GM10248 (cell line): ENCODE measurements around the gene STON2.
A peak's percentile ranks its signal among the peaks of the same experiment; 100 is the strongest.

Source experiments
- CTCF ChIA-PET: fragments of 300-600 bp; sonication (Branson Sonifier 250); formaldehyde crosslinking; extraction: SDS; loops from one replicate; lab custom pipeline; 2021; ENCODE audit warnings: antibody characterized with exemption; lab: Yijun Ruan, JAX
- POLR2A ChIA-PET: fragments of 350-650 bp; sonication (Branson Sonifier 250); formaldehyde crosslinking; extraction: SDS; loops from one replicate; lab custom pipeline; 2020; ENCODE audit warnings: antibody characterized with exemption; lab: Yijun Ruan, JAX
- DNase-seq: peaks from one replicate; pipeline ENCODE4 v3.0.0; 2012; ENCODE audit errors: extremely low spot score
- TF ChIP-seq, protein P1 (sequence below): IDR thresholded peaks from 2 replicates; pipeline ENCODE4 v1.5.1; 2012; ENCODE audit warnings: mild to moderate bottlenecking, low read depth; ENCODE audit errors: extremely low read depth, missing control alignments, control extremely low read depth

Gene STON2

DNA sequence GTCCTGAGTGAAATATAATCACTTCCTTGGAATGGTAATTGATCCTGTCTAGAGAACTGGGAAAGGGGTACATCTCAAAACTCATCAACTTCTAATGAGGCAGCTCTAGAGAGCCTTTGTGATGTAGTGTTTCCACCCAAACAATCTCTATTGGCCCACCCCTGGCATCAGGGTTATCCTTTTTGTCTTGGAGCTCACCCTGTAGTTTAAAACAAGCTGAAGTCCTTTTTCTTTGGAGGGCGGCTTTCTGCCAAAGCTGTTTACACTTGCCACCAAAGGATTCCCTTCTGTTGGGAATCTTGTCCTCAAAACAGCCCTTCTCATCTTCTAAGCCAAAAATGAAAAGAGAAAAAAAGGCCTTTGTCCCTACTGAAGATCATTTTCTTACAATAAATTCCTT, 118.8 kb downstream of the STON2 start:
- TF ChIP-seq, protein P1, sequence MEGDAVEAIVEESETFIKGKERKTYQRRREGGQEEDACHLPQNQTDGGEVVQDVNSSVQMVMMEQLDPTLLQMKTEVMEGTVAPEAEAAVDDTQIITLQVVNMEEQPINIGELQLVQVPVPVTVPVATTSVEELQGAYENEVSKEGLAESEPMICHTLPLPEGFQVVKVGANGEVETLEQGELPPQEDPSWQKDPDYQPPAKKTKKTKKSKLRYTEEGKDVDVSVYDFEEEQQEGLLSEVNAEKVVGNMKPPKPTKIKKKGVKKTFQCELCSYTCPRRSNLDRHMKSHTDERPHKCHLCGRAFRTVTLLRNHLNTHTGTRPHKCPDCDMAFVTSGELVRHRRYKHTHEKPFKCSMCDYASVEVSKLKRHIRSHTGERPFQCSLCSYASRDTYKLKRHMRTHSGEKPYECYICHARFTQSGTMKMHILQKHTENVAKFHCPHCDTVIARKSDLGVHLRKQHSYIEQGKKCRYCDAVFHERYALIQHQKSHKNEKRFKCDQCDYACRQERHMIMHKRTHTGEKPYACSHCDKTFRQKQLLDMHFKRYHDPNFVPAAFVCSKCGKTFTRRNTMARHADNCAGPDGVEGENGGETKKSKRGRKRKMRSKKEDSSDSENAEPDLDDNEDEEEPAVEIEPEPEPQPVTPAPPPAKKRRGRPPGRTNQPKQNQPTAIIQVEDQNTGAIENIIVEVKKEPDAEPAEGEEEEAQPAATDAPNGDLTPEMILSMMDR = no peak
- CTCF ChIA-PET = no interaction called here
- POLR2A ChIA-PET = no interaction called here
- no peak for DNase-seq

DNA sequence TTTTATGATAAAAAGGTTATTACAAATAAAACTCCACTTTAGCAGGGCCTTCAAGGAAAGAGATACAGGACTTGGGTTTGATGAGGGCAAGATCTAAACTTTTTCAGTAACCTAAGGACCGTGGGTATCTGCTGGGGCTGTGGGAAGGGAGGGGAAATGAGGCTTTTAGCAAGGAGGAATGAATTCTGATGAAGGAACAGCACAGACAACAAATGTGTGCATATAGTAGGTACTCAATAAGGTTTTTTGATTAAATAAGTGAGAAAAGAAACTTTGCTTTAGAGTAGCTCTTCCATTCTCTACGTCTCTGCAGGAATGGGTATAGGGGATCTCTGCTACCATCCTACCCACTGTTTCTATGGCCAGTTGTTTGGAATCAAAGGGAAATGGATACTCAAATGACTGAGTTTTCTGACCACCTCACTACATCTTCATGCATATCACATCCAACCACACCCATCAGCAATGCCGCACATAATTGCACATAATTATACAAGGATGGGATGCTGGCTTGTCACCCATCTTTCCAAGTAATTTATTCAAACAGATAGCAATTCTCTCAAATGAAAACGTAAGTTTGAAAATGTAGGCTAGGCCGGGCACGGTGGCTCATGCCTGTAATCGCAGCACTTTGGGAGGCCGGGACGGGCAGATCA, 119.9 kb downstream of the STON2 start:
- no peak for DNase-seq
- TF ChIP-seq, protein P1 = no peak
- POLR2A ChIA-PET = no interaction called here
- CTCF ChIA-PET = no interaction called here

DNA sequence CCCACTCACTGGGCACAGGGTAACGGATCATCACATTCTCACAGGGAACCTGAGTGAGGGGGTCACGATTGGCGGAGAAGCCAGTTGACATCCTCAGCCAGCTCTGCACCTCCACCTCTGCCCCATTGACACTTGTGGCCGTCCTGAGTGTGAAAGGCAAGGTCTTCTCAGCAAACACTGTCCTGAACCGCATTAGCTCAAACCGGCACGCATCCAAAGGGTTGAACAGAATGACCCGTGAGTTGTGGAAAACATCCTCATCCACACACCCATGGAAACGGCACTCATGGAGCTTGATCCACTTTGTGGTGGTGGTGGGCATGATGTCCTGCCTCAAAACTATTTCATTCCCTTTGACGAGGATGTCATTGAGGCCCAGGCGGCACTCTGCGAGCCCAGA, 123.0 kb downstream of the STON2 start:
- CTCF ChIA-PET = interaction anchor here (1.2 to 3.7 kb wide), 4 partner anchors 8 to 187 kb away, joined by 3 to 18 read pairs (median 14); no protein-coding TSS in a partner anchor
- DNase-seq = no peak
- POLR2A ChIA-PET = no interaction called here
- TF ChIP-seq, protein P1 = no peak

DNA sequence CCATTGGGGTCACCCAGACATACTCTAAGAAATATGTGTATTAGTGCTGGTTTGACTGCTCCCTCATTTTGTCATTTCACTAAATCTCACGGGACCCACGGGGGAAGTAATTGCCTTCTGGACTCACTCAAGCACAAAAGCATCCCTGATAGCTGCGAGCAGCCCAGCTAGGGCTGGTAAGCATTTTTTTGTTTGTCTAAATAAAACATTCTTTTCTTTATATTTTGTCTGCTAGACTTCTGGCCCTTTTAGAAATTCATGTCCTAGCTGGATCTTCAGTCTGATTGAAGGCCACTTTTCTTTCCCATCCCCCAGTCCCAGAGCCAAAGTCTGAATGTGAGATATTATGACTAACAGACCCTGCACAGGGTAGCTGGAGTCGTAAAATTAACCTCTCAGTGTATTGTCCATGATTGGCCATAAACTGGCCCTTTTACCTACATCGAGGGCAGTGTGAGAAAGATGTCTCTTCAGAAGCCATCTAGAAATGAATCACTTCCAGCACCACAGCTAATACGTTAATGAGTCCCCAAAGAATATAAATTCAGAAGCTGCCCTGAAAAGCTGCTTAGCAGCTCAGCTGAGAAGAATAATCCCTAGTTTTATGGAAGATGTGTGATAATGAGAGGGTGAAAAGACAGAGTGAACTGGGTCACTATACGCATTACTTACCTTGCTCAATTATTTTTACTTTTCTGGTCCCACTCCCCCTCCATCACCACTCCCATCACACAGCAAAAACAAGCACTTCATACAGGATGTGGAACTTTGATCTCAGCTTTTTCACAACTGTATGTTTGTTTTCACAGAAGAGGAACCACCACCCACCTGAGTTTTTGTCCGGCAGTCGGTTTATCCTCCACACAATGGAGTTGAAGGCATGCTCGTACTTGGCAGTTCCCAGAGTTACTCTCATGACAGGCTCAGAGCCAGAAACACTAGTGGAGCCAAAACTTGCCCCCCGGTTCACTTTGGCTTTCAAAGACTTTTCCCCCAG, 123.8 kb downstream of the STON2 start:
- ChIA-PET POLR2A (no interaction called here), CTCF (interaction anchor here (1.1 to 3.7 kb wide), 5 partner anchors 10 to 189 kb away, joined by 3 to 18 read pairs (median 3); no protein-coding TSS in a partner anchor)
- TF ChIP-seq, protein P1 = no peak
- DNase-seq = peak; percentile 29

DNA sequence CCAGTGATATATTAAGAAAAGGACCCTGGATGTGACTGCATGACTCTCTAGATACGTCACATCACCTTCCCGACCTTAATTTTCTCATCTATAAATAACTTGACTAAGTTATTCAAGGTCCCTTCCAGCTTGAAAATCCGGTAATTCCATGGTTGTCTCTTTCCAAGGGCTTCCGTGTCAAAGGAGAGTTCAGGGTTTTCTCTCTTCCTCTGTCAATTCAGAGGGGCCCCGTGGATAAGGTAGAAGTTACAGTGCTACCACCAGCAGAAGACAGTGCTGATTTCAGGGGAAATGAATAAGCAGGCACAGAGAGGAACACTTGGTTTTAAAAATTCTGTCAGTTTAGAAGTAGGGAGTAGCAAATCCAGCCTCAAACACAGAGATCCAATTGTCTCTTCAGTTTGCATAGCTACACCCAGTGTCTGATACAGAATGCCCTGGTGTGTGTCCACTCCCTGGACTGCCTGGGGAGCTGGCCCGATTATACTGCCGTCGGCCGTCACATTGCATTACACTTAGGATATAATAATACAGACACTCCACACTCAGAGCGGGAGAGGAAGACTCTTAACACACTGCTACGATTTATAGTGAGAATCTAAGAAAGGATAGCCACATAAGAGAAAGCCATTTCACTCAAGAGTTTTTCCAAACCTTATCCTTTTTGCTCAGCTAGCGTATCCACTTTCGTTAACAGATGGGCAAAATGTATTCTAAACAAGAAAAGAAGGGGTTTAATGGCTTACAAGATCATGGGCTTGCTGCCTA, 124.6 kb downstream of the STON2 start:
- CTCF ChIA-PET = interaction anchor here (1.1 to 3.7 kb wide), 4 partner anchors 10 to 190 kb away, joined by 3 to 18 read pairs (median 8); no protein-coding TSS in a partner anchor
- no peak for DNase-seq
- TF ChIP-seq, protein P1 = no peak
- POLR2A ChIA-PET = no interaction called here

DNA sequence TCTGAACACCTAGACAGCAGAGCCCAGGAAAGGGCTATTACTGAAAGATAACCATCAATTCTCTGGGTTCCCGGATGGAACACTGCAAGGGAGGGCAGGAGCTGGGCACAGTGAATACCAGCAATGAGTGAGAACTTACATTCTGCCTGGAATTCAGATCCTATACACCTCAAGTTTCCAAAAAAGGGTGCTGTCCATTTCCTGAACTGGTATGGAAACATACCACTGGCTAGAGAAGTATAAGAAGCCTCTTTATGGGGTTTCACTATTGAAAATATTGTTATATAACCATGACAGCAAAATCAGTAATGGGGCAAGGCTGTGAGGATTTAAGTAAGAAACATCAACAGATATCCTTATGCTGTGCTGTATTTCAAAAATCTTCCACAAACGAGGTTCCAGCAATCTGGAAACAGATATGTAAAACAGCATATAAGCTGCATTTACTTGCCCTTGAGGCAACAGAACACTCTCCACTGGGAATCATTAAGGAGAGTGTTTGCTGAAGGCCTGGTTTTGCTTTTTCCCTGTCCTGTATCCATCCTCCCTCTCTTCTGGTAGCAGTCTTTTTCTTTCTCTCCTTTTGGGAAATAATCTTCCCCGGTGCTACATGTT, 126.1 kb downstream of the STON2 start:
- no peak for DNase-seq
- TF ChIP-seq, protein P1 = no peak
- ChIA-PET CTCF (interaction anchor here (9.8 kb wide), 1 partner anchor 179 kb away, joined by 137 read pairs; no protein-coding TSS in a partner anchor), POLR2A (no interaction called here)
